HCT116 (cell line): ENCODE results near the gene TMEM165. TPM values are rescaled to one million over a fixed set of nuclear protein-coding genes. Genes with fewer than 3 reads are reported as not detected.

ENCODE experiments used
- ATAC-seq: fragments of 200-7000 bp; cut with Tn5 transposase; 2 replicates; pipeline ENCODE4 v1.9.1; 2020; ENCODE audit warnings: mild to moderate bottlenecking, moderate library complexity
- BruUV-seq: library from RNA; stranded (reverse); fragments of 400-500 nt; replicated peaks from 2 replicates; lab custom pipeline; 2021; lab: Mats Ljungman, UMichigan
- CTCF ChIA-PET: fragments of 300-600 bp; sonication (Branson Sonifier 250); formaldehyde crosslinking; loops from one replicate; lab custom pipeline; 2021; ENCODE audit warnings: antibody characterized with exemption; lab: Charles Lee
- POLR2A ChIA-PET: fragments of 300-600, 350-600 bp; sonication (Branson Sonifier 250); formaldehyde crosslinking; loops from one replicate; lab custom pipeline; 2021; ENCODE audit warnings: antibody characterized with exemption; lab: Charles Lee
- RAD21 ChIA-PET, 2 experiments: fragments of 300-600 bp; sonication (Branson Sonifier 250); formaldehyde crosslinking; loops; one replicate each; lab custom pipeline; 2023; ENCODE audit warnings: low total read pairs in 2 of 2; ENCODE audit not compliant: uncharacterized antibody in 2 of 2, unreplicated experiment in 2 of 2, low non-redundant PET in 1 of 2; lab: Charles Lee
- DNase-seq: peaks from one replicate; pipeline ENCODE4 v3.0.0-alpha.2; 2010; ENCODE audit warnings: low read depth, low spot score
- H2AFZ ChIP-seq: fragments of 200-600 bp; shearing (Covaris generic), sonication (generic); 2 replicates; pipeline ENCODE4 v1.6.1; 2017; ENCODE audit warnings: low read depth, mixed run types, mixed read lengths, antibody characterized with exemption, low read length; ENCODE audit not compliant: poor library complexity, severe bottlenecking
- H3K27ac ChIP-seq: 2 replicates; pipeline ENCODE4 v1.5.1; 2012; ENCODE audit warnings: low read depth, low read length
- H3K27me3 ChIP-seq: fragments of 200-600 bp; sonication (generic); 2 replicates; pipeline ENCODE4 v1.6.1; 2016; ENCODE audit warnings: mixed run types, low read length, mixed read lengths; ENCODE audit not compliant: insufficient read depth
- H3K36me3 ChIP-seq, 2 experiments: fragments of 200-500 bp in 1 of 2; fragments of 200-600 bp in 1 of 2; sonication (Bioruptor generic) in 1 of 2; sonication (generic) in 1 of 2; 2 replicates each; pipeline versions ENCODE4 v1.5.1 to v1.6.1; 2014 to 2016; ENCODE audit warnings: low read length in 2 of 2, inconsistent platforms in 1 of 2, mixed read lengths in 1 of 2, mixed run types in 1 of 2; ENCODE audit not compliant: insufficient read depth in 2 of 2, control insufficient read depth in 1 of 2
- H3K4me1 ChIP-seq, 2 experiments: fragments of 200-600 bp in 1 of 2; sonication (generic) in 1 of 2; 2 replicates each; pipeline versions ENCODE4 v1.5.1 to v1.6.1; 2012 to 2017; ENCODE audit warnings: low read length in 2 of 2, inconsistent platforms in 1 of 2, mild to moderate bottlenecking in 1 of 2, mixed read lengths in 1 of 2, mixed run types in 1 of 2, moderate library complexity in 1 of 2; ENCODE audit not compliant: insufficient read depth in 2 of 2, control insufficient read depth in 1 of 2
- H3K4me2 ChIP-seq: fragments of 200-600 bp; sonication (generic); 2 replicates; pipeline ENCODE4 v1.6.1; 2017; ENCODE audit warnings: mixed run types, low read length, mixed read lengths
- H3K4me3 ChIP-seq, 2 experiments: fragments of 200-600 bp in 1 of 2; sonication (generic) in 1 of 2; replicated peaks in 1 of 2; 2 replicates each; pipeline ENCODE4 v1.5.1; 2011 to 2016; ENCODE audit warnings: low read length in 2 of 2, control low read depth in 1 of 2, low read depth in 1 of 2, mild to moderate bottlenecking in 1 of 2, mixed read lengths in 1 of 2, mixed run types in 1 of 2
- H3K79me2 ChIP-seq: fragments of 200-600 bp; sonication (generic); 2 replicates; pipeline ENCODE4 v1.6.1; 2017; ENCODE audit warnings: mild to moderate bottlenecking, mixed run types, low read length, moderate library complexity, mixed read lengths; ENCODE audit not compliant: insufficient read depth
- H3K9ac ChIP-seq: fragments of 200-600 bp; sonication (generic); 2 replicates; pipeline ENCODE4 v1.6.1; 2016; ENCODE audit warnings: low read length, mixed read lengths
- H3K9me2 ChIP-seq: fragments of 200-600 bp; sonication (generic), shearing (Covaris generic); 2 replicates; pipeline ENCODE4 v1.6.1; 2017; ENCODE audit warnings: mixed run types, mild to moderate bottlenecking, moderate library complexity; ENCODE audit not compliant: insufficient read depth
- H3K9me3 ChIP-seq, 2 experiments: fragments of 200-500 bp in 1 of 2; fragments of 200-600 bp in 1 of 2; sonication (Bioruptor generic) in 1 of 2; sonication (generic) in 1 of 2; 2 replicates each; pipeline ENCODE4 v1.6.1; 2014 to 2017; ENCODE audit warnings: low read length in 2 of 2, mixed read lengths in 2 of 2, inconsistent platforms in 1 of 2, low read depth in 1 of 2, mild to moderate bottlenecking in 1 of 2, mixed run types in 1 of 2, moderate library complexity in 1 of 2; ENCODE audit not compliant: control insufficient read depth in 1 of 2, insufficient read depth in 1 of 2
- H4K20me1 ChIP-seq: fragments of 200-600 bp; sonication (generic), shearing (Covaris generic); 2 replicates; pipeline ENCODE4 v1.6.1; 2017; ENCODE audit warnings: mixed run types, mild to moderate bottlenecking, moderate library complexity; ENCODE audit not compliant: insufficient read depth
- CEBPB ChIP-seq: IDR thresholded peaks from 2 replicates; pipeline ENCODE4 v1.6.1; 2012; ENCODE audit warnings: low read depth
- EZH2 ChIP-seq: fragments of 200-600 bp; sonication (generic); IDR thresholded peaks from 2 replicates; pipeline ENCODE4 v1.6.1; 2017; ENCODE audit warnings: antibody characterized with exemption, mixed run types
- MAX ChIP-seq: IDR thresholded peaks from 2 replicates; pipeline ENCODE4 v1.6.1; 2012
- POLR2A ChIP-seq: IDR thresholded peaks from 2 replicates; pipeline ENCODE4 v1.7.0; 2011; ENCODE audit warnings: borderline replicate concordance; ENCODE audit not compliant: insufficient read depth, insufficient read length; ENCODE audit errors: extremely low read depth
- RAD21 ChIP-seq: IDR thresholded peaks from 2 replicates; pipeline ENCODE4 v1.6.1; 2012; ENCODE audit warnings: low read depth, mild to moderate bottlenecking
- REST ChIP-seq: IDR thresholded peaks from 2 replicates; pipeline ENCODE4 v1.6.1; 2012; ENCODE audit warnings: low read depth
- YY1 ChIP-seq: IDR thresholded peaks from 2 replicates; pipeline ENCODE4 v1.6.1; 2011; ENCODE audit warnings: low read length, low read depth, moderate library complexity, mild to moderate bottlenecking; ENCODE audit not compliant: insufficient replicate concordance; ENCODE audit errors: extremely low read depth
- ZFX ChIP-seq: fragments of 450-650 bp; IDR thresholded peaks from 2 replicates; pipeline ENCODE4 v1.6.1; 2017
- intact Hi-C: fragments of 100-400 bp; cut with micrococcal nuclease; formaldehyde crosslinking; loops from 2 replicates; pipeline ENCODE4 v1.10.0; 2022
- total RNA-seq: library from RNA; stranded (reverse); gene quantifications from one replicate; pipeline ENCODE4 v1.2.1, GENCODE V29; 2021; ENCODE audit not compliant: unreplicated experiment
- TF ChIP-seq, protein P1 (sequence below): IDR thresholded peaks from 2 replicates; pipeline ENCODE4 v1.6.1; 2011; ENCODE audit warnings: mild to moderate bottlenecking, low read length, moderate library complexity; ENCODE audit not compliant: insufficient replicate concordance; ENCODE audit errors: extremely low read depth

TMEM165 gene
- total RNA-seq, 1 experiment from 2014 or later: 60.7 TPM

DNA sequence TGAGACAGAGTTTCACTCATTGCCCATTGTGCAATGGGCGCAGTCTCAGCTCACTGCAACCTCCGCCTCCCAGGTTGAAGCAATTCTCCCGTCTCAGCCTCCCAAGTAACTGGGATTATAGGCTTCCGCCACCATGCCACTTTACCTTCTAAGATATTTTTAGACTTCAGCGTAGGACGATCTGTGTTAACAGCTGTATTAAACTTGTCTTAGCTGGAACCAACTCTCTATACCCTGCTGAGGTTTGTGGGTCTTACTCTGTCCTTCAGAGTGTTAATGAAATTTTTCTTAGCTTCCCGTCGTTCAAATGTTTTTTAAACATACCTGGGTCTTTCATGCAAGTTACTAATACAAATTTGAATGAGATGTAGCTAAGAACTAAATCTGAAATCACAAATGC, 14.7 kb downstream of the TMEM165 start:
- ATAC-seq: no peak
- Histone ChIP-seq H3K4me1 (no peaks in the 10 kb centered on the region), H3K9me3 (no peaks in the 10 kb centered on the region), H3K36me3 (peaks cover 15 to 24% of the 10 kb centered on the region in 2 experiments; a peak in 2 of 4 replicates), H4K20me1 (peaks cover 17% of the 10 kb centered on the region; the same call in 1 of the 2 replicates), H3K9me2 (no peaks in the 10 kb centered on the region), H3K9ac (no peak overlapping the region), H3K27me3 (no peaks in the 10 kb centered on the region), H3K4me3 (no peak overlapping the region), H3K4me2 (no peak overlapping the region)
- RAD21 ChIA-PET: interaction anchor here in 1 of 2 experiments (0.8 kb wide), 1 partner anchor 144 kb away, joined by 3 read pairs; no protein-coding TSS in a partner anchor
- no peak for TF ChIP-seq YY1
- TF ChIP-seq POLR2A: no peak
- TF ChIP-seq REST: no peak
- TF ChIP-seq RAD21: no peak
- TF ChIP-seq, protein P1, sequence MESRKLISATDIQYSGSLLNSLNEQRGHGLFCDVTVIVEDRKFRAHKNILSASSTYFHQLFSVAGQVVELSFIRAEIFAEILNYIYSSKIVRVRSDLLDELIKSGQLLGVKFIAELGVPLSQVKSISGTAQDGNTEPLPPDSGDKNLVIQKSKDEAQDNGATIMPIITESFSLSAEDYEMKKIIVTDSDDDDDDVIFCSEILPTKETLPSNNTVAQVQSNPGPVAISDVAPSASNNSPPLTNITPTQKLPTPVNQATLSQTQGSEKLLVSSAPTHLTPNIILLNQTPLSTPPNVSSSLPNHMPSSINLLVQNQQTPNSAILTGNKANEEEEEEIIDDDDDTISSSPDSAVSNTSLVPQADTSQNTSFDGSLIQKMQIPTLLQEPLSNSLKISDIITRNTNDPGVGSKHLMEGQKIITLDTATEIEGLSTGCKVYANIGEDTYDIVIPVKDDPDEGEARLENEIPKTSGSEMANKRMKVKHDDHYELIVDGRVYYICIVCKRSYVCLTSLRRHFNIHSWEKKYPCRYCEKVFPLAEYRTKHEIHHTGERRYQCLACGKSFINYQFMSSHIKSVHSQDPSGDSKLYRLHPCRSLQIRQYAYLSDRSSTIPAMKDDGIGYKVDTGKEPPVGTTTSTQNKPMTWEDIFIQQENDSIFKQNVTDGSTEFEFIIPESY: no peak
- TF ChIP-seq MAX: no peak
- no peak for TF ChIP-seq EZH2
- no peak for TF ChIP-seq CEBPB
- no peak for TF ChIP-seq ZFX
- TF ChIP-seq, all 23 proteins: peak for 0
- no peak overlapping the region for H2AFZ ChIP-seq
- DNase-seq: no peak
- BruUV-seq: no TSS peak
- no peak overlapping the region for H3K27ac ChIP-seq
- ChIA-PET POLR2A (no interaction called here), CTCF (no interaction called here)
- peaks cover 100% of the 10 kb centered on the region for H3K79me2 ChIP-seq
- intact Hi-C loops: no loop called here
